CD4-positive, alpha-beta T cell treated with Interleukin-15 for 1 hour (primary cell): ENCODE data around the gene UXS1.
"Not testable (repeated sequence)": the region's sequence is repeated elsewhere in the genome, so short reads cannot be mapped to it uniquely, and the experiment has no call there.

Source experiments
- DNase-seq: peaks from one replicate; pipeline ENCODE4 v3.0.0-alpha.2; 2020

UXS1 gene

DNA sequence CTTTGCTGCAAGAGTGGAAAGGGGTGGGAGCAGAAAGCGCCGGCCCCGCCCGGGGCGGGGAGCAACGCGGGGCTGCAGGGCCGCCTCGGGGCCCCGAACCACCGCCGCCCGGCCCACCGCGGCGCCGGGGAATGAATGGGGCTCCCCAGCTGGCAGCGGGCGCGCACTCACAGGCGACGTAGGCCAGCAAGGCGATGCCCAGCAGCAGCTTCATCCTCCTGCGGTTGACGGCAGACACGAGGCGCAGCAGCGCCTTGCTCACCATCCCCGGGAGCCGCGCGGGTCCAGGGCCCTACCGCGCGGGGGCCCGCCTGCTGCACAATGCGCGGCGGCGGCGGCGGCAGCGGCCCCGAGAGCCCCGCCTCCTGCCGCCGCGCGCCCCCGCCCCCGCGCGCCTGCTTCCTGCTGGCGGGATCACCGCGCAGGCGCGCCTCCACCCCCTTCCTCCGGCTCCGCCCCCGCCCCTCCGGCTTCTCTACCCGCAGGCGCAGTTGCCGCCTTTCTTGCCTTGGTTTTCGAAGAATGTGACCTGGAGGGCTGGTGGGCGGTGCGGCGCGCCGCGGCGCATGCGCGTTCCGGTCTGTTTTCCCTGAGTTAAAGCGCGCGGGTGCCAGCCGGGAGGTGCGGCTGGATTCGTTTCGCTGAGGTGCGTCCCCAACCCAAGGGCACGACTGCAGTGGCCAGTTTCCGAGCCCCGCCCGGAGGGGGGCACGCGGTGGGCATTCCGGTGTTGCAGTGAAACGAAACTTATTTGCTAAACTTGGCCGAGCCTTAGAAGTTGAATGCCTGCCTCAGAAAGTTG lies at the start of gene UXS1:
Gene UXS1, minus strand, starts transcription at position 325 of the 802 bp plus-strand sequence. Its CDS starts 60 bp downstream, at position 265.
- peak; percentile 98 for DNase-seq

DNA sequence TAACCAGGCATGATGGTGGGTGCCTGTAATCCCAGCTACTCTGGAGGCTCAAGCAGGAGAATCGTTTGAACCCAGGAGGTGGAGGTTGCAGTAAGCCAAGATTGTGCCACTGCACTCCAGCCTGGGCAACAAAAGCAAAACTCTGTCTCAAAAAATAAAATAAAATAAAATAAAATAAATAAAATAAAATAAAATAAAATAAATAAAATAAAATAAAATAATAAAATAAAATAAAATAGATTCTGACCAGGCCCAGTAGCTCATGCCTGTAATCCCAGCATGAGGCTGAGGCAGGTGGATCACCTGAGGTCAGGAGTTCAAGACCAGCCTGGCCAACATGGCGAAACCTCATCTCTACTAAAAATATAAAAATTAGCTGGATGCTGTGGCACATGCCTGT lies 45.4 kb upstream of the UXS1 start:
- not testable (repeated sequence) for DNase-seq

DNA sequence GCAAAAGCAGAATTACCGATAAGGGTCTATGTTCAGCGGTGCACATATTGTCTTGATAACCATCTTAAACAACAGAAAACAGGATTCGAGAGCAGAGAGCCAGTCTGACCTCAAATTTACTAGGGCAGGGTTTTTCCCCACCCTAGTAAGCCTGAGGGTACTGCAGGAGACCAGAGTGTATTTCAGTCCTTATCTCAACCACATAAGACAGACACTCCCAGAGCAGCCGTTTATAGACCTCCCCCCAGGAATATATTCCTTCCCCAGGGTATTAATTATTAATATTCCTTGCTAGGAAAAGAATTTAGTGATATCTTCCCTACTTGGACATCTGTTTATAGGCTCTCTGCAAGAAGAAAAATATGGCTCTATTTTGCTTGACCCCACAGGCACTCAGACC lies 41.3 kb upstream of the UXS1 start:
- not testable (repeated sequence) for DNase-seq

DNA sequence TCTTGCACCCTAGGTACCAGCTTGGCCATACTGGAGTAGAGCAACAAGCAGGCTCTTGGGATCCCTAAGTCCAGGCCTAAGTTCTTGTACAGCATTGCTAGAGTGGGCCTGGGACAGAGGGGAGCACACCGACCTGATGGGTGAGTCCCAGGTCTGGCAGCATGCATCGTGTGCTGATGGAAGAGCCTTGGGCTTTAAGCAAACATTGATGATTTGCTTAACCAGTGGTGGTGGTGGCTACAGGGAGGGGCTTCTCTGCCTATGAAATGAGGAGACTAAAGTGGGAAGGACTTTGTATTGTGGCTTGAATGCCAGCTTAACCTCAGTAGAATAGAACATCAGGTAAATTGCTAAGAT lies 39.2 kb upstream of the UXS1 start:
- no peak for DNase-seq

DNA sequence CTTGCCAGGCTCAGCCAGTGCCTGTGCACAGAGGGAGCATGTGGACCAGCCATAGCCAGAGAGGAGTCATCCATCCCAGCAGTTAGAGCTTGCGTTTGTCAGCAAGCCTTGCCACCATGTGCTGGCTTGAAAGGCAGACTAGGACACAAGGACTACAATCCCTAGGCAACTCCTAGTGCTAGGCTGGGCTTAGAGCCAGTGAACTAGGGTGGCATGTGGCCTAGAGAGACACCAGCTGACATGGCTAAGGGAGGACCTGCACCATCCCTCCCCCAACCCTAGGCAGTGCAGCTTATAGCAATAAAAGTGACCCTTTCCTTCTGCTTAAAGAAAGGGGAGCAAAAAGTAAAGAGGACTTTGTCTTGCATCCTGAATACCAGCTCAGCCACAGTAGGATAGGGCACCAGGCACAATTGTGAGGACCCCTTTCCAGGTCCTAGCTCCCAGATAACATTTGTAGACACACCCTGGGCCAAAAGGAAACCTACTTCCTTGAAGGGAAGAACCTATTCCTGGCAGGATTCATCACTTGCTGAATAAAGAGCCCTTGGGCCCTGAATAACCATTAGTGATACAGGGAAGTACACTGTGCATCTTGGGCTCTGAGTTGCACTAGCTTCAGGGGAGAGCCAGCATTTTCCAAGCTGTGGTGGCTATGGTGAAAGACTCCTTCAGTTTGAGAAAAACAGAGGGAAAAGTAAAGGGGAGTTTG lies 38.7 kb upstream of the UXS1 start:
- no peak for DNase-seq

DNA sequence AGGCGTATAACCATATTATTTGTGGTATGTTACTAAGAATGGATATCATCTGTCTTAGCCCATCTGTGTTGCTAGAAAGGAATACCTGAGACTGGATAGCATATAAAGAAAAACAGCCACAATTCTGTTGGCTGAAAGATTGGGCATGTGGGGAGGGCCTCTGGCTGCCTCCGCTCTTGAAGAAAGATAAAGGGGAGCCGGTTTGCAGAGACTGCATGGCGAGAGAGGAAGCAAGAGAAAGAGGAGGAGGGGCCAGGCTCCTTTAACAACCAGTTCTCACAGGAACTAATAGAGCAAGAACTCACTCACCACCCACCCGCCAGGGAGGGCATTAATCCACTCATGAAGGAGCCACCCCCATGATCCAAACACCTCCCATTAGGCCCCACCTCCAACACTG lies 29.2 kb upstream of the UXS1 start:
- DNase-seq, result no peak

DNA sequence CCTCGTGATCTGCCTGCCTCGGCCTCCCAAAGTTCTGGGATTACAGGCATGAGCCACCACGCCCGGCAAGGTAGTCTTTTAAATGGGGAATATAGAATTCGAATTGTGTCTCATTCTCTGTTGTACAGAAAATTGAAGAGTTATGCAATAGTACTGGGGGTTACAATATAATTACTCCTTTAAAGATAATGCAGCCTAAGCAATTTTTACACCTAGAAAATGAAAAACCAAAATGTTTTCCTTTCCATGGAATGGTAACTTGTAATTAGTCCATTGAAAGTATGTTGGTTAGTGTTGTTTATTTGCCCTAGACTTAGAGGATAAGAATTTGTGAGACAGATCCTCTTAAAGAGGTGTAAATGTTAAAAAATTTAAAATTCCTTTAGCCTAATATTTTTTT lies 28.0 kb upstream of the UXS1 start:
- not testable (repeated sequence) for DNase-seq

DNA sequence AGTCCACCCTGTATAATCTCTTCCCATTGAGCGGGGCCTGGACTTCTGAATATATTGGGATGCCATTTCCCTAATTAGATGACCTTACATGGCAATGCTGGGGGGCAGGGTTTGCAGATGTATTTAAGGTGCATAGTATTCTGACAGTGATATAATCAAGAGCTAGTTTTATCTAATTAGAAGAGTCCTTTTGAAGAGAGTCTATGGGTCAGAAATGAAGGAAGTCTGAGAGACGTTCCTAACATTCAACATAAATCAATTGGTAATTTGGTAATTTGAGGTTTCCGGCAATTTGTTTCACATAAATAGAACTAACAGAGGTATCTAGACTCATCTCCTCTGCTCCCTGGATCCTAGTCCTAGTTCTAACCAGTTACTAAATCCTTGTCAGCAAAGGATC lies 25.7 kb upstream of the UXS1 start:
- no peak for DNase-seq

DNA sequence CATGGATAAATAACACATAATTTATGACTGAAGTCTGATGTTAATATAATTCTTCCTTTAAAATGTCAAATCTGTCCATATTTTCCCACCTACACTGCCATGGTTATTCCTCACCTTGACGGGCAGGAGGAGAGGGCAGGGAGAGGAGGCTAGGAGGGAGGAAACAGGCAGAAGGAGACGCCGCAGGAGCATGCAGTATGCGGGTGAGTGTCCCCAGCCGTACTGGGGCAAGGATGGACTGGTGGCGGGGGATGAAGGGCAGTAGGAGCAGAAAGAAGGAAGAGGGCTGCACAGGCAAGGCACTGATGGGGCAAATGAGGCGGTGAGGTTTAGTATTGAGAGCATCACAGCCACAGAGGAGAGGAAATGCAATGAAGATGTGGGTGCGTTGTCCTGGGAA lies 25.1 kb upstream of the UXS1 start:
- DNase-seq, result not testable (repeated sequence)

DNA sequence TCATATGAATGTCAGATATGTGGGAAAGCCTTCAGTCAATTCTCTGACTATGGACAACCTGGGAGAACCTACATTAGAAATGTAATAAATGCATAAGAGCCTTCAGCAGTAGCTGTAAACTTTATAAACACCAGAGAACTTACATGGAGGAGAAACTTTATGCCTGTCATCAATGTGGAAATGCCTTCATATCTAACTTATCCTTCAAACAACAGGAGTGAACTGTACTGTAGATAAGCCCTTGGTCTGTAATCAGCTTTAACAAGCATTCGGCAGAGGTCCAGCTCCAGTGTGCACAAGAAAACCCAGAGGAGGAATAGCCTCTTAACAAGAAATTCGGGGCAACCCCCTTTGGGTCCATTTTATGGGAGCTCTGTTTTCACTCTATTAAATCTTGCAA lies 14.8 kb upstream of the UXS1 start:
- no peak for DNase-seq

DNA sequence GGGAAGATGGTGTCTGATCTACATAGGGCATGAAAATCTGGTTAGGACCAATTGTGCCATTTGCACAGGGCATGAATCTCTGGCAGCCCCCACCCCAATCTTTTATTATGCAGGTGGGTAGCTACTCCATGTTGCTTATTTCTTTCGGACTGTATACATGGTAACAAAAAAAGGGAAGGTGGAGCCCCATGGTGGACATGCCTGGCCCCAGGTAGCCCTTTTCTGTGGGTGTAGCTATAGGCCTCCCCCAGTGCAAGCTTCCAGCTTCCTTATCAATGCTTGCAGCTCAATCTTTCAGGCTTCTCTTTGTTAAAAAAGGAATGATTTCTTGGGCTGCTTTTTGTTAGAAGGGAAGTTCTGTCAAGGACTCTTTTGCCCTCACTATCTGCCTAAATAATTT lies 14.3 kb upstream of the UXS1 start:
- DNase-seq, result no peak

DNA sequence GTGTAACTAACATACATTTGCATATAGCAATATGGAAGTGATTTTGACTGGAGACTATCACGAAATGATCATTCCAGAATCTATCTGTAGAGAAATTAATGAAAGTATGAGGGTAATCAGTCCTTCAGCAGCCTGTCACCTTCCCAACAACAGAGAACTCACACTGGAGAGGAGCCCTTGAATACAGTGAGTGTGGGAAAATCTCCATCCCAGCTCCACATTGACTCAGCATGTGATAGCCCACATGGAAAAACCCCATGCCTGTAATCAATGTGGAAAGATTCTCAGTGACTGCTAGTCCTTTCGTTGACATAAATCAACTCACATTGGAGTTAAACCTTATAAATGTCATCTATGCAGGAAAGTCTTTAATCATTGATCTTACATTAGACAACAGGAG lies 13.1 kb upstream of the UXS1 start:
- no peak for DNase-seq

DNA sequence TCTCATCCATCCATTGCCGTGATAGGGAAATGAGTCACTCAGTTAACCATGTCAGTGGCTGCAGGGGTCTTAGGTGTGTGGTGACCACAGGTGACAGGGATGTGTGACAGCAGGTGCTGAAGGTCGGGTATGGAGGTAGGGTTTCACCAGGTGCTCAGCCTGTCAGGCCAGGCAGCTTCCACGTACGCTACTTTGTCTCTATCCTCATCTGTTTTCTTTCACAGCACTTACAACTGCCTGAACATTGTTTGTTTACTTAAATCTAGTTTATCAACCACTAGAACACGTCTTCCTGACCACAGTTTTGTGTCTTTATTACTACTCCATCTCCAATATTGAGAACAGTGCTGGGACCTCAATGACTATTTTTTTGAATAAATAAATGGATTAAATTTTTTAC lies 11.4 kb upstream of the UXS1 start:
- no peak for DNase-seq

DNA sequence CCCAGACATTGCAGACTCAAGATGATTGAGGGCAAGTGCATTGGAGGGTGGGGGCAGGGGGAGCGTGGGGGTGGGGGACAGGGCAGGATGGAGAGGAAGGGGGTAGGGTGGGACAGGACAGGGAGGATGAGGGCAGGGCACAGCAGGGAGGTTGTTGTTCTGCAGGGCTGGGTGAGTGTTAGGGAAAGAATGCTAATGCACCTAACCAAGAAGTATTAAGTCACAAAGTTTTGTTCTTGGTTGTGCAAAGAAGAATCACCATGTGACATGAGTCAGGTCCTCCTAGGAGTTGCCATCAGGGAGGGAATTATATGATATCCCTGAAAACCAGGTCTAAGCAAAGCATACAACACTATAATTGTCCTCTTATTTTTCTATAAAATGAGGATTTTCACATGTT lies 10.4 kb upstream of the UXS1 start:
- not testable (repeated sequence) for DNase-seq

DNA sequence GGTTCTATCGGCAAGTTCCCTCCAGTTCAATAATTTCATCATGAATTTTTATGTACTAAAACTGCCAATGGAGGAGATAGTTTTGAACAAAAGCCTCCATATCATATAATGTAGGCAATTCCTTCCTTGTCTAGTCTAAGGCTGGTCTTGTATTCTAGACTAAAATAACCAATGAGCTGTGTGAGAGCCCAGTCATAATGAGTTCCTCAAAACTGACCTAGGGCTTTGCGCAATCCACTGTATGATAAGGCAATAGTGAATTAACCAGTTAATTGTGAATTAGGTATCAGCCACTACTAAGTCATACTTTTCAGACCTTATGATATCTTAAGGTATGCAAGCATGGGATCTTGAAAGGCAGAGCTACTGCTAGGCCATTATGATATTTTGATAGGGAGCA lies 7.6 kb upstream of the UXS1 start:
- DNase-seq, result no peak

DNA sequence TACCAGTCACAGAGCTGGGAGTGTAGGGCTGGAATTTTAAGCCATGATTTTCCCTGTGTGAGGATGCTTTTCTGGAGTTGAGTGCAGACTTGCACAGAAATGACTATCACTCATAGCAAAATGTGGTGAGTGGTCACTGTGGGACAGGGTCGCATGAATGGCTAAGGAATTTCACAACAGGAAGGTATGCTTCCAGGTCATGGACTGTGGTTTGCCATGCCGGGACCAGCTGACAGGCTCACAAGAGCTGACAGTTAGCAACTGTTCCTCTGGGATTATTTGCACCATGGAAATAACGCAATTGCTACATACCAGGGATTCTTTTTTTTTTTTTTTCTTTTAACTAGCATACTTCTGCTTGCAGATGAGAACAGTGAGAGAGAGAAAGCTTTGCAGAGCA lies 3.8 kb upstream of the UXS1 start:
- DNase-seq, result no peak

DNA sequence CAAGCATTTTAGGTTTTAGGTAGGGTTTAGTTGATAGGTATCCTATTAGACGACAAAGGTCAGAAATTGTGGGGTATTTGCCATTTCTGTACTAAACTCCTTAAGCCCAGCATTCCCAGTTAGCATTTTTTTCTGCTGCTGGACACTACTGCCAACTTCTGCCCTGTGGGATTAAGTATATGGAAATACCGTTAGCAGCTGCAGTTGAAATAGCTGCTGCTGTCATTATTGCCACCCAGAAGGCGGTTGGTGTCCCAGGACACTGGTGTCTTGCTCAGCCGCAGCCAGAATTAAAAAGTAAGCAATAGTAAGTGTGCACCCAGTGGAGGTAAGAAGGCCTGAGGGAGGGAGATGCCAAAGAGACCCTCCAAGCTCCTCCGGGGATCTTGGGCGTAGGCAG lies 1.9 kb upstream of the UXS1 start:
- no peak for DNase-seq

DNA sequence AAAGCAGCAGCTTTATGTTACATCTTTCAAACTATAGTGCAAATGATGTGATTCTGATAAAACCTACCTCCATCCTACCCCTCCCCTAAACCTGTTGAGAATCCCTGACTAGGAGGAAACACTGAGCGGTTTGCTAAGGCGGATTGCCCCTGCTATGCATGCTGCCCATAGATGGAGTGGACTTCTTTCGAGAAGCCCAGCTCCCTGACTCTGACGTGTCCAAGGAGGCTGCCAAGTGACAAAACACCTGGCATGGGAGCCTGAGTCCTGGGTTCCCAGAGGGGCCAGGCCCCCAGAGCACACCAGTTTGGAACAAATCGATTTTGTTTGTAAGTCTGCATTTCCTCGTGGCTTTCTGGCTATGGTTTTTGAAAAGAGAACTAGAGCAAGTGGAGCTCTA lies 1.4 kb upstream of the UXS1 start:
- DNase-seq, result no peak

DNA sequence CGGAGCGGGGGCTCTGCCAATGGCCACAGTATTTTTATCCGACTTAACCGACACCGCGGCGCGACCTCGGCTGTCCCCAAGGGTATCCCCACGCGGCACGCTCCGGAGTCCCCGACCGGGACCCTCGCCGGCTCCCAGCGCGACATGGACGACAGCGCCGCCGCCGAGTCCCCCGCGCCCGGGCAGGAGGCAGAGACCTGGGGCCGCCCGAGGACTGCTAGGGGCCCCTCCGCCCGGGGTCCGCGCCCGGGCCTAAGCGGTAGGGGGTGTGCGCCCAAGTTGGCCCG lies 468 bp downstream of the UXS1 start:
- no peak for DNase-seq

DNA sequence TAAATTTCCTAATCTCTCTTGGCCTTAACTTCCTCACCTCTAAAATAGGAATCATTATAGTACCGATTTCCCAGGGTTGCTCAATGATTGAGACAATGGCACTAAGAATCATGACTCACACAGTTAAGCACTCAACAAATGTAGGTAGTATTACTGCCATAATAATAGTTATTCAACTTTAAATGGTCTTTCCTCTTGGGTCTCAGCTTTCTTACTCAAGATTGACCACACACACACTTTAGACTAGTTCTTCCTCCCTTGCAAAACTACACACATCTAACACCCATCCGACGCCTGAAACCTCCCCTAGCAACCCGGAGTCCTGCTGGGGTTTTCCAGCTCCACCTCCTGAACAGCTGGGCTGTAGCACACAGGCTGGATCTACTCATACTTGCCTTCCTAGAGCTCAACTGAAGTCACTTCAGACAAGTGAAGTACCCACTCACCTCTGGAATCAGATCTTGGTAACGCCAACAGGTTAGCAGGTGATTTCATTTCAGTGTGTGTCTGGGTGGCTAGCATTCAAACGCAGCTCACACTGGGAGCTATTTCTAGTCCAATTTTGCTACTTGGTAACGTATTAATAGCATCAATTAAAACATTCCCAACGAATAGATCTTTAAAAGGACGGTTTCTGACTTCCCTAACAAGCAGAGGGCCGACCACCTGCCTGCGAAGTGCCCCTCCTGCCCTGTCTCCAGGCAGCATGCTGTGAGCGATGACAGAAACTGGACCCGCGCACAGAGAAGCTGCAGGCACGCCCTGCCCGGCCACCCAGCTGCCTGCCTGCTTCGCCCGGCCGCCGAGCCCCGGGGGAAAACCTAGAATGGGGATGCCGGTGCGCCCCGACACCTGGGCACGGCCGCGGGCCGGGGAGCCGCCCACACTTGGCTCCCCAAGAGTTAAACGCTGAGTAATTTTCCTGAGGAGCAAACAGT lies 1.1 kb downstream of the UXS1 start:
- DNase-seq, result peak; percentile 79

DNA sequence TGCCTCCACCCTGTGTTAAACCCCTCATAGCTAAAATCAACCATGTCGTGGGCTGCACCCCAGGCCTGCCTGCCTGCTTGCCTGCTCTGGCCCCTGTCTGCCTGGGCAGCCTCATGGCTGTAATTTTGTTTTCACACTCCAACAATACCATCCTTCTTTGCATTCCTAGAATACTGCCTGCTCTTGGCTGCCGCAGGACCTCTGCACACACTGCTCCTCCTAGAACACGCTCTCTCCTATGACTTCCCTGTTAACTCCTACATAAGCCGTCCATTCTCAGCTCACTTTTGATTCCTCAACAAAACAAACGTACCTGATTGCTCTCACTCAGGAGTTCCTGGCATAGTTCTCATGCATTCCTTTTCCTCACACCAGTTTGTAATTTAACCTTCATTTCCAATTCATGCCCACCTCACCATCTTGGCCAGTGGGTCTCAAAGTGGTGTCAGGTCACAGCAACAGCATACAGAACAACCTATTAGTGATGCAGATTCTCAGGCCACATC lies 2.5 kb downstream of the UXS1 start:
- DNase-seq, result no peak

DNA sequence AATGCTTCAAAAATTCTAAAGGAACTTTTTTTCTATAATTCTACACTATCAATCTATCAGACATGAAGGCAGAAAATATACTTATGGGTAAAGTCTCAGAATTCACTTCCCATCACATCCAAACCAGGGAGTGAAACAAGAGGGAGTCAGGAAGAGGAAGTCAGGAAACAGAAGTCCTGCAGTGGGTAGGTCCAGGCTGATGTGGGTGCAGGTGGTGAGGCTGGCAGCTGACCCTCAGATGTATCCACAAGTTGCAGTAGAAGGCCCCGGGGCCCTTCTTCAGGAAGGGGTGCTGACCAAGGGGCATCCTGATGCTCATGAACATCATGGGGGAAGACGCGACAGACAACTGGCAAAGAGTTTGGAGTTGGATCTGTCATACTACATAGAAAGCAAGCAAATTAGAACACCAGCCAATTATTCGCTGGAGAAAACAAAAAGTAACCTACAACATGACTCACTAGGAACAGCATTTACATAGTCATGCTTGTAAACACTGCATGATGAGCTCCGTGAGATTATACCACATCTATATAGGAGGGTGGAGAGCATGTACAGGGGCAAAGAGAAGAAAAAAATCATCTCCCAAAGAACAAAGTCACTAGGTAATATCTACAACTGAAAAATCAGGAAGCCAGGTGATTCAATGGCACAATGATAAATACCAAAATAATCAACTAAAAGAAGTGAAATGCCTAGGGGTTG lies 4.2 kb downstream of the UXS1 start:
- no peak for DNase-seq

DNA sequence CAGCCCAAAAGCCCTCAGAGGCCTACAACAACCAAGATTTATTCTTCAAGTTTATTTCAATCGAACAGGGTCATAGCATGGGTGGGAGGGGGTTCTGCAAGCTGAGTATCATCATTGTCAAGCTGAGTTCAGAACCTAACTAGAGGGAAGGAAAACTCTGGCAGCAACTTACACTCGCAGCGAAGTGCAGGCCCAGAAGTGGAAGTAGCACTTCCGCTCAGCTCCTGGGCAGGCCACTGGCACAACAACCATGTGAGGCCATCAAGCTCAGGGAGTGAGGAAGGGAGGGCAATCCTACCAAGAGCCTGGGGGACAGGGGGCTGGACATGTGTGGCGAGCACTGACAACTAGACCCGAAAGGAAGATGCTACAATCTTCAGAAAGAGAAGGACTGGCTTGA lies 4.8 kb downstream of the UXS1 start:
- DNase-seq, result peak; percentile 27
